C4-2B (cell line): ENCODE data around the gene APC2.

Experiments
- H3K27ac ChIP-seq: fragments of 450-650 bp; 2 replicates; pipeline ENCODE4 v1.5.1; 2017
- CTCF ChIP-seq: fragments of 450-650 bp; conservative IDR thresholded peaks from 2 replicates; pipeline ENCODE4 v1.5.1; 2017; ENCODE audit warnings: mild to moderate bottlenecking
- ZFX ChIP-seq: fragments of 450-650 bp; IDR thresholded peaks from 2 replicates; pipeline ENCODE4 v1.6.1; 2017

The APC2 gene

GRCh38 chr19:1505991-1506881 is 56.3 kb downstream of the APC2 start:
- H3K27ac ChIP-seq: no peak overlapping the region
- TF ChIP-seq CTCF (no peak), ZFX (no peak)

- TF ChIP-seq CTCF (no peak), ZFX (no peak)
- H3K27ac ChIP-seq: peak overlapping the region; percentile 67
These were observed 57.3 kb downstream of the APC2 start for GRCh38 chr19:1507192-1507660.

GRCh38 chr19:1507763-1508506 is 58.0 kb downstream of the APC2 start:
- TF ChIP-seq CTCF (no peak), ZFX (no peak)
- peak overlapping the region; percentile 67 for H3K27ac ChIP-seq

GRCh38 chr19:1508507-1508856 is 58.6 kb downstream of the APC2 start:
- TF ChIP-seq CTCF (no peak), ZFX (no peak)
- H3K27ac ChIP-seq: peak overlapping the region; percentile 67

GRCh38 chr19:1509602-1510441 is 59.9 kb downstream of the APC2 start:
- no peak for TF ChIP-seq CTCF
- no peak for TF ChIP-seq ZFX
- H3K27ac ChIP-seq: no peak overlapping the region

- TF ChIP-seq CTCF: no peak
- no peak for TF ChIP-seq ZFX
- H3K27ac ChIP-seq: no peak overlapping the region
These were observed 60.5 kb downstream of the APC2 start for GRCh38 chr19:1510442-1510806.
